GM12875 (cell line): ENCODE measurements around the gene SLC2A4.

ENCODE experiments used
- H3K4me3 ChIP-seq: one replicate; pipeline ENCODE4 v1.5.1; 2011; ENCODE audit warnings: low read depth, low read length, control low read depth
- CTCF ChIP-seq: IDR thresholded peaks from 2 replicates; pipeline ENCODE4 v1.5.1; 2011; ENCODE audit warnings: low read depth, mild to moderate bottlenecking, control low read depth, inconsistent platforms, low read length, moderate library complexity, borderline replicate concordance; ENCODE audit not compliant: insufficient read depth

The SLC2A4 gene

GRCh38 chr17:7237266-7237760 is 44.2 kb upstream of the SLC2A4 start:
- peak overlapping the region; percentile 74 for H3K4me3 ChIP-seq
- TF ChIP-seq CTCF: no peak

- TF ChIP-seq CTCF: no peak
- peak overlapping the region; percentile 74 for H3K4me3 ChIP-seq
Measured at GRCh38 chr17:7237761-7238419, 43.6 kb upstream of the SLC2A4 start.

GRCh38 chr17:7238420-7239090 is 43.0 kb upstream of the SLC2A4 start:
- no peak for TF ChIP-seq CTCF
- H3K4me3 ChIP-seq: peak overlapping the region; percentile 74

- peak within 1 kb of the TSS; percentile 74 for H3K4me3 ChIP-seq
- TF ChIP-seq CTCF: no peak
Measured at GRCh38 chr17:7239091-7240027, 42.2 kb upstream of the SLC2A4 start, which contains the start of gene PHF23. Gene PHF23 (minus strand): TSS chr17:7239457. CDS start chr17:7239279, 178 bp downstream.

GRCh38 chr17:7240375-7240774 is 41.1 kb upstream of the SLC2A4 start:
- H3K4me3 ChIP-seq: no peak overlapping the region
- no peak for TF ChIP-seq CTCF

GRCh38 chr17:7241090-7241733 is 40.3 kb upstream of the SLC2A4 start:
- no peak for TF ChIP-seq CTCF
- peak overlapping the region; percentile 73 for H3K4me3 ChIP-seq
